H1 (cell line): ENCODE results near the gene AKT1S1. TPM values are rescaled to one million over a fixed set of nuclear protein-coding genes. Genes with fewer than 3 reads are reported as not detected.

Source experiments
- EP300 ChIP-seq, 2 experiments: IDR thresholded peaks; 1 replicate in 1 of 2; 2 replicates in 1 of 2; pipeline ENCODE4 v1.6.1; 2011 to 2012; ENCODE audit warnings: low read depth in 2 of 2, low read length in 2 of 2, mild to moderate bottlenecking in 2 of 2, borderline replicate concordance in 1 of 2, inconsistent platforms in 1 of 2, moderate library complexity in 1 of 2
- HDAC2 ChIP-seq, 2 experiments: fragments of 300-600 bp in 1 of 2; sonication (generic) in 1 of 2; IDR thresholded peaks; 2 replicates each; pipeline ENCODE4 v1.6.1; 2011 to 2012; ENCODE audit warnings: low read depth in 2 of 2, low read length in 2 of 2, mild to moderate bottlenecking in 2 of 2, moderate library complexity in 2 of 2, borderline replicate concordance in 1 of 2, inconsistent platforms in 1 of 2
- RXRA ChIP-seq: IDR thresholded peaks from 2 replicates; pipeline ENCODE4 v1.6.1; 2011; ENCODE audit warnings: low read depth, mild to moderate bottlenecking, low read length, moderate library complexity; ENCODE audit not compliant: insufficient read depth
- ZNF274 ChIP-seq: IDR thresholded peaks from 2 replicates; pipeline ENCODE4 v1.7.0; 2012; ENCODE audit warnings: low read length, borderline replicate concordance; ENCODE audit errors: extremely low read depth
- polyA plus RNA-seq, 7 experiments: library from polyadenylated mRNA; depleted of rRNA in 3 of 7; stranded (reverse) in 5 of 7; unstranded in 2 of 7; fragments of >200 nt in 5 of 7; fragments of 200-250 nt in 2 of 7; gene quantifications; 1 replicate in 5 of 7; 2 replicates in 1 of 7; 4 replicates in 1 of 7; pipeline versions ENCODE4 v1.2.1 to v1.2.3, GENCODE V29; 2011 to 2013; ENCODE audit warnings: missing spikeins in 2 of 7, mixed read lengths in 2 of 7
- total RNA-seq: library from RNA; stranded (reverse); fragmentation: NEBNext Ultra II Directional; extraction: Animal tissue kit (Norgen Biotek cat#: 25700); gene quantifications from 2 replicates; pipeline ENCODE4 v1.2.1, GENCODE V29; 2021
- TF ChIP-seq, protein P1 (sequence below): fragments of 300-600 bp; sonication (generic); IDR thresholded peaks from 2 replicates; pipeline ENCODE4 v1.7.1; 2012; ENCODE audit warnings: low read length, moderate library complexity, mild to moderate bottlenecking, inconsistent platforms; ENCODE audit not compliant: insufficient replicate concordance

The AKT1S1 gene
- total and polyA plus RNA-seq, 2 of the 8 experiments (the other 6 are each of a cell fraction or from before 2014, with no cell fraction given), result 40.7 to 45.9 TPM

DNA sequence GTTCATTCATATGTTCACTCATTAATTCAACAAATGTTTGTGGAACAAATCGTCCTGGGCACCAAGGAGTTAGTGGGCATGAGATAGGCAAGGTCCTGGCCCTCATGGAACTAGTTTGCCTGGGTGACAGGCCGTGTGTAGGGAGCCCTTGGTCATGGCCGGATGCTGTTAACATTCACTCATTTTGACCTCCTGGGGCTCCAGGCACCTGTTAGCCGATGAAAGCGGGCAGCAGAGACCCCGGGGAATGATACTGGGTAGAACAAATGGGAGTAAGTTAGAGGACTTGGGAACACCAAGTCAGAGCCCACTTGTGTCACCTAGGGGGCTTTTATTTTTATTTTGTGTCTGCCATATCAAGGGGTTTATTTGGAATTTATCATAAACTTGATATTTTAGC lies 52.5 kb downstream of the AKT1S1 start (continued):
- TF ChIP-seq, protein P1, sequence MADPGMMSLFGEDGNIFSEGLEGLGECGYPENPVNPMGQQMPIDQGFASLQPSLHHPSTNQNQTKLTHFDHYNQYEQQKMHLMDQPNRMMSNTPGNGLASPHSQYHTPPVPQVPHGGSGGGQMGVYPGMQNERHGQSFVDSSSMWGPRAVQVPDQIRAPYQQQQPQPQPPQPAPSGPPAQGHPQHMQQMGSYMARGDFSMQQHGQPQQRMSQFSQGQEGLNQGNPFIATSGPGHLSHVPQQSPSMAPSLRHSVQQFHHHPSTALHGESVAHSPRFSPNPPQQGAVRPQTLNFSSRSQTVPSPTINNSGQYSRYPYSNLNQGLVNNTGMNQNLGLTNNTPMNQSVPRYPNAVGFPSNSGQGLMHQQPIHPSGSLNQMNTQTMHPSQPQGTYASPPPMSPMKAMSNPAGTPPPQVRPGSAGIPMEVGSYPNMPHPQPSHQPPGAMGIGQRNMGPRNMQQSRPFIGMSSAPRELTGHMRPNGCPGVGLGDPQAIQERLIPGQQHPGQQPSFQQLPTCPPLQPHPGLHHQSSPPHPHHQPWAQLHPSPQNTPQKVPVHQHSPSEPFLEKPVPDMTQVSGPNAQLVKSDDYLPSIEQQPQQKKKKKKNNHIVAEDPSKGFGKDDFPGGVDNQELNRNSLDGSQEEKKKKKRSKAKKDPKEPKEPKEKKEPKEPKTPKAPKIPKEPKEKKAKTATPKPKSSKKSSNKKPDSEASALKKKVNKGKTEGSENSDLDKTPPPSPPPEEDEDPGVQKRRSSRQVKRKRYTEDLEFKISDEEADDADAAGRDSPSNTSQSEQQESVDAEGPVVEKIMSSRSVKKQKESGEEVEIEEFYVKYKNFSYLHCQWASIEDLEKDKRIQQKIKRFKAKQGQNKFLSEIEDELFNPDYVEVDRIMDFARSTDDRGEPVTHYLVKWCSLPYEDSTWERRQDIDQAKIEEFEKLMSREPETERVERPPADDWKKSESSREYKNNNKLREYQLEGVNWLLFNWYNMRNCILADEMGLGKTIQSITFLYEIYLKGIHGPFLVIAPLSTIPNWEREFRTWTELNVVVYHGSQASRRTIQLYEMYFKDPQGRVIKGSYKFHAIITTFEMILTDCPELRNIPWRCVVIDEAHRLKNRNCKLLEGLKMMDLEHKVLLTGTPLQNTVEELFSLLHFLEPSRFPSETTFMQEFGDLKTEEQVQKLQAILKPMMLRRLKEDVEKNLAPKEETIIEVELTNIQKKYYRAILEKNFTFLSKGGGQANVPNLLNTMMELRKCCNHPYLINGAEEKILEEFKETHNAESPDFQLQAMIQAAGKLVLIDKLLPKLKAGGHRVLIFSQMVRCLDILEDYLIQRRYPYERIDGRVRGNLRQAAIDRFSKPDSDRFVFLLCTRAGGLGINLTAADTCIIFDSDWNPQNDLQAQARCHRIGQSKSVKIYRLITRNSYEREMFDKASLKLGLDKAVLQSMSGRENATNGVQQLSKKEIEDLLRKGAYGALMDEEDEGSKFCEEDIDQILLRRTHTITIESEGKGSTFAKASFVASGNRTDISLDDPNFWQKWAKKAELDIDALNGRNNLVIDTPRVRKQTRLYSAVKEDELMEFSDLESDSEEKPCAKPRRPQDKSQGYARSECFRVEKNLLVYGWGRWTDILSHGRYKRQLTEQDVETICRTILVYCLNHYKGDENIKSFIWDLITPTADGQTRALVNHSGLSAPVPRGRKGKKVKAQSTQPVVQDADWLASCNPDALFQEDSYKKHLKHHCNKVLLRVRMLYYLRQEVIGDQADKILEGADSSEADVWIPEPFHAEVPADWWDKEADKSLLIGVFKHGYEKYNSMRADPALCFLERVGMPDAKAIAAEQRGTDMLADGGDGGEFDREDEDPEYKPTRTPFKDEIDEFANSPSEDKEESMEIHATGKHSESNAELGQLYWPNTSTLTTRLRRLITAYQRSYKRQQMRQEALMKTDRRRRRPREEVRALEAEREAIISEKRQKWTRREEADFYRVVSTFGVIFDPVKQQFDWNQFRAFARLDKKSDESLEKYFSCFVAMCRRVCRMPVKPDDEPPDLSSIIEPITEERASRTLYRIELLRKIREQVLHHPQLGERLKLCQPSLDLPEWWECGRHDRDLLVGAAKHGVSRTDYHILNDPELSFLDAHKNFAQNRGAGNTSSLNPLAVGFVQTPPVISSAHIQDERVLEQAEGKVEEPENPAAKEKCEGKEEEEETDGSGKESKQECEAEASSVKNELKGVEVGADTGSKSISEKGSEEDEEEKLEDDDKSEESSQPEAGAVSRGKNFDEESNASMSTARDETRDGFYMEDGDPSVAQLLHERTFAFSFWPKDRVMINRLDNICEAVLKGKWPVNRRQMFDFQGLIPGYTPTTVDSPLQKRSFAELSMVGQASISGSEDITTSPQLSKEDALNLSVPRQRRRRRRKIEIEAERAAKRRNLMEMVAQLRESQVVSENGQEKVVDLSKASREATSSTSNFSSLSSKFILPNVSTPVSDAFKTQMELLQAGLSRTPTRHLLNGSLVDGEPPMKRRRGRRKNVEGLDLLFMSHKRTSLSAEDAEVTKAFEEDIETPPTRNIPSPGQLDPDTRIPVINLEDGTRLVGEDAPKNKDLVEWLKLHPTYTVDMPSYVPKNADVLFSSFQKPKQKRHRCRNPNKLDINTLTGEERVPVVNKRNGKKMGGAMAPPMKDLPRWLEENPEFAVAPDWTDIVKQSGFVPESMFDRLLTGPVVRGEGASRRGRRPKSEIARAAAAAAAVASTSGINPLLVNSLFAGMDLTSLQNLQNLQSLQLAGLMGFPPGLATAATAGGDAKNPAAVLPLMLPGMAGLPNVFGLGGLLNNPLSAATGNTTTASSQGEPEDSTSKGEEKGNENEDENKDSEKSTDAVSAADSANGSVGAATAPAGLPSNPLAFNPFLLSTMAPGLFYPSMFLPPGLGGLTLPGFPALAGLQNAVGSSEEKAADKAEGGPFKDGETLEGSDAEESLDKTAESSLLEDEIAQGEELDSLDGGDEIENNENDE, result no peak
- TF ChIP-seq ZNF274, result no peak
- TF ChIP-seq EP300 (IDR thresholded peaks at IDR 0.05; ENCODE audit: borderline replicate concordance in 1 of 2, low read depth in 2 of 2, low read length in 2 of 2), result no peak
- TF ChIP-seq RXRA, result no peak
- no peak for TF ChIP-seq HDAC2 (IDR thresholded peaks at IDR 0.05; ENCODE audit: borderline replicate concordance in 1 of 2, low read depth in 2 of 2, low read length in 2 of 2)
